ENCODE data around the gene PAK4. TPM values are rescaled to one million over a fixed set of nuclear protein-coding genes. Genes with fewer than 3 reads are reported as not detected.

PAK4 gene
- total RNA-seq, 1 donor from 2014 or later, result 48.8 TPM

DNA sequence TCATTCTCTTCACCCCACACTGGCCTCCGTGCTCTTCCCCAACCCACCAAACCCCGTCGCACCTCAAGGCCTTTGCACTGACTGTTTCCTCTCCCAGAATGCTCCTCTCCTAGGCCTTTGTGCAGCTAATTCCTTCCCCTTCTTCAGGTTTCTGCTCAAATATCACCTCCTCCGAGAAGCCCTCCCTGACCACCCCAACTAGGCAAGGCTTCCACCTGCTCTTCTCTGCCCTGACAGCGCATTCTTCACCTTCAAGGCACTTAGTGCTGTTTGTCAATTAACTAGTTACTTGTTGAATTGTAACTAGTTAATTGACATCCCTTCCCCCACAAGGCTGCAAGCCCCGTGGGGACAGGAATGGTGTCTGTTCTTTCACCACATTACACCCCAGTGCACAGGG is 63.4 kb downstream of the PAK4 start:
- TF ChIP-seq, protein P1, sequence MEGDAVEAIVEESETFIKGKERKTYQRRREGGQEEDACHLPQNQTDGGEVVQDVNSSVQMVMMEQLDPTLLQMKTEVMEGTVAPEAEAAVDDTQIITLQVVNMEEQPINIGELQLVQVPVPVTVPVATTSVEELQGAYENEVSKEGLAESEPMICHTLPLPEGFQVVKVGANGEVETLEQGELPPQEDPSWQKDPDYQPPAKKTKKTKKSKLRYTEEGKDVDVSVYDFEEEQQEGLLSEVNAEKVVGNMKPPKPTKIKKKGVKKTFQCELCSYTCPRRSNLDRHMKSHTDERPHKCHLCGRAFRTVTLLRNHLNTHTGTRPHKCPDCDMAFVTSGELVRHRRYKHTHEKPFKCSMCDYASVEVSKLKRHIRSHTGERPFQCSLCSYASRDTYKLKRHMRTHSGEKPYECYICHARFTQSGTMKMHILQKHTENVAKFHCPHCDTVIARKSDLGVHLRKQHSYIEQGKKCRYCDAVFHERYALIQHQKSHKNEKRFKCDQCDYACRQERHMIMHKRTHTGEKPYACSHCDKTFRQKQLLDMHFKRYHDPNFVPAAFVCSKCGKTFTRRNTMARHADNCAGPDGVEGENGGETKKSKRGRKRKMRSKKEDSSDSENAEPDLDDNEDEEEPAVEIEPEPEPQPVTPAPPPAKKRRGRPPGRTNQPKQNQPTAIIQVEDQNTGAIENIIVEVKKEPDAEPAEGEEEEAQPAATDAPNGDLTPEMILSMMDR (IDR thresholded peaks at IDR 0.05; ENCODE audit: unreplicated experiment), result no peak
- no peak for DNase-seq (ENCODE audit: low spot score)
- Mint-ChIP-seq H3K27me3 (ENCODE audit: unreplicated experiment) (peaks cover under 1% of the 10 kb centered on the region), H3K36me3 (ENCODE audit: low read depth, unreplicated experiment) (no peaks in the 10 kb centered on the region), H3K4me1 (ENCODE audit: unreplicated experiment) (peaks cover 3% of the 10 kb centered on the region), H3K9me3 (ENCODE audit: unreplicated experiment) (no peaks in the 10 kb centered on the region), H3K4me3 (ENCODE audit: unreplicated experiment) (no peak overlapping the region), H3K27ac (ENCODE audit: unreplicated experiment) (no peak overlapping the region)

DNA sequence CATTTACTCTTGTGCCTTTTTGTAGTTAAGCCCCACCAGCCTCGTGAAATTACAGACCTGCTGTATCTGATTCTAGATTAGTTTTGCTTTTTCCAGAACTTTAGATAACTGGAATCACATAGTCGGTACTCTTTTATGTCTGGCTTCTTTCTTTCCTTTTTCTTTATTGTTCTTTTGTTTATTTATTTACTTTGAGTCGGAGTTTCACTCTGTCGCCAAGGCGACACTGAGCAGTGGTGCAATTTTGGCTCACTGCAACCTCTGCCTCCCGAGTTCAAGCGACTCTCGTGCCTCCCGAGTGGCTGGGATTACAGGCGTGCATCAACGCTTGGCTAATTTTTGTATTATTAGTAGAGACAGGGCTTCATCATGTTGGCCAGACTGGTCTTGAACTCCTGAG is 65.2 kb downstream of the PAK4 start:
- no peaks in the 10 kb centered on the region for H3K9me3 Mint-ChIP-seq (ENCODE audit: unreplicated experiment)
- H3K36me3 Mint-ChIP-seq (ENCODE audit: low read depth, unreplicated experiment), result no peaks in the 10 kb centered on the region
- H3K4me3 Mint-ChIP-seq (ENCODE audit: unreplicated experiment), result no peak overlapping the region
- H3K27ac Mint-ChIP-seq (ENCODE audit: unreplicated experiment), result no peak overlapping the region
- H3K4me1 Mint-ChIP-seq (ENCODE audit: unreplicated experiment), result peaks cover 3% of the 10 kb centered on the region
- TF ChIP-seq, protein P1 (IDR thresholded peaks at IDR 0.05; ENCODE audit: unreplicated experiment), result no peak
- no peak for DNase-seq (ENCODE audit: low spot score)
- H3K27me3 Mint-ChIP-seq (ENCODE audit: unreplicated experiment), result peaks cover 5% of the 10 kb centered on the region

- TF ChIP-seq, protein P1 (IDR thresholded peaks at IDR 0.05; ENCODE audit: unreplicated experiment), result no peak
- H3K27me3 Mint-ChIP-seq (ENCODE audit: unreplicated experiment), result peaks cover 17% of the 10 kb centered on the region
- H3K9me3 Mint-ChIP-seq (ENCODE audit: unreplicated experiment), result no peaks in the 10 kb centered on the region
- H3K4me1 Mint-ChIP-seq (ENCODE audit: unreplicated experiment), result peaks cover 4% of the 10 kb centered on the region
- no peak overlapping the region for H3K27ac Mint-ChIP-seq (ENCODE audit: unreplicated experiment)
- H3K36me3 Mint-ChIP-seq (ENCODE audit: low read depth, unreplicated experiment), result peaks cover 6% of the 10 kb centered on the region
- DNase-seq (ENCODE audit: low spot score), result no peak
- no peak overlapping the region for H3K4me3 Mint-ChIP-seq (ENCODE audit: unreplicated experiment)
Measured at GRCh38 chr19:39192846-39193245, 67.3 kb downstream of the PAK4 start.

GRCh38 chr19:39193803-39194202 is 68.2 kb downstream of the PAK4 start:
- H3K27ac Mint-ChIP-seq (ENCODE audit: unreplicated experiment), result no peak overlapping the region
- TF ChIP-seq, protein P1 (IDR thresholded peaks at IDR 0.05; ENCODE audit: unreplicated experiment), result no peak
- peaks cover 4% of the 10 kb centered on the region for H3K4me1 Mint-ChIP-seq (ENCODE audit: unreplicated experiment)
- H3K4me3 Mint-ChIP-seq (ENCODE audit: unreplicated experiment), result no peak overlapping the region
- DNase-seq (ENCODE audit: low spot score), result no peak
- peaks cover 6% of the 10 kb centered on the region for H3K36me3 Mint-ChIP-seq (ENCODE audit: low read depth, unreplicated experiment)
- H3K9me3 Mint-ChIP-seq (ENCODE audit: unreplicated experiment), result no peaks in the 10 kb centered on the region
- H3K27me3 Mint-ChIP-seq (ENCODE audit: unreplicated experiment), result peaks cover 17% of the 10 kb centered on the region

GRCh38 chr19:39194832-39195542 is 69.4 kb downstream of the PAK4 start:
- peak overlapping the region; percentile 47 for H3K4me3 Mint-ChIP-seq (ENCODE audit: unreplicated experiment)
- H3K27ac Mint-ChIP-seq (ENCODE audit: unreplicated experiment), result no peak overlapping the region
- H3K9me3 Mint-ChIP-seq (ENCODE audit: unreplicated experiment), result no peaks in the 10 kb centered on the region
- no peak for DNase-seq (ENCODE audit: low spot score)
- peaks cover 6% of the 10 kb centered on the region for H3K36me3 Mint-ChIP-seq (ENCODE audit: low read depth, unreplicated experiment)
- peaks cover 17% of the 10 kb centered on the region for H3K27me3 Mint-ChIP-seq (ENCODE audit: unreplicated experiment)
- H3K4me1 Mint-ChIP-seq (ENCODE audit: unreplicated experiment), result peaks cover 4% of the 10 kb centered on the region
- TF ChIP-seq, protein P1 (IDR thresholded peaks at IDR 0.05; ENCODE audit: unreplicated experiment), result no peak

Data from endothelial cell (in vitro differentiated cells).